Measurements from ENCODE around the gene GALNT17. TPM values are rescaled to one million over a fixed set of nuclear protein-coding genes. Genes with fewer than 3 reads are reported as not detected.

Gene GALNT17
- total RNA-seq, 4 donors from 2014 or later: 0.63 to 7.5 (median 3.1) TPM

DNA sequence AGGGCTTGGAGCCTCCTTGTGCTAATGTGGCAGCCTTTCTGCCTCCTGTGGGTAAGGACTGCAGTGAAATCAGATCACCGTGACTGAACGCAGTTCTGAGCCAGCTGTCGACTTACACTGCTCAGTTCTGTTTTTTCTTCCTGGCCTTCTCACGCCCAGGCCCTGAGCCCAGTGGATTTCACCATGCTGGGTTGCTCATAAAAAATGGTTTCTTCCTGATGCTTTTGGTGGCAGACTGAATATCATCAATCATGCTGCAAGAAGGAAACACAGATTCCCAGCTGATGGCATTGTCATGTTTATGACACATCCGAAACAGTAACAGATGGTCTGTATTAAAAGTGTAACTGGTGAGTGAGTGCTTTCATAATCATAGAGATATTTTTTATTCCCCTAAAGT lies 389.6 kb downstream of the GALNT17 start:
- H3K4me3 ChIP-seq (ENCODE audit: low read depth, poor library complexity, severe bottlenecking): no peak overlapping the region
- 61 to 65% methylated on average over 5 of the region's 5 CpGs for WGBS, 2 donors
- DNase-seq (ENCODE audit: low spot score in 2 of 2): peak; percentile 51 to 86
- no peak for TF ChIP-seq POLR2A (IDR thresholded peaks at IDR 0.05)
- TF ChIP-seq, protein P1, sequence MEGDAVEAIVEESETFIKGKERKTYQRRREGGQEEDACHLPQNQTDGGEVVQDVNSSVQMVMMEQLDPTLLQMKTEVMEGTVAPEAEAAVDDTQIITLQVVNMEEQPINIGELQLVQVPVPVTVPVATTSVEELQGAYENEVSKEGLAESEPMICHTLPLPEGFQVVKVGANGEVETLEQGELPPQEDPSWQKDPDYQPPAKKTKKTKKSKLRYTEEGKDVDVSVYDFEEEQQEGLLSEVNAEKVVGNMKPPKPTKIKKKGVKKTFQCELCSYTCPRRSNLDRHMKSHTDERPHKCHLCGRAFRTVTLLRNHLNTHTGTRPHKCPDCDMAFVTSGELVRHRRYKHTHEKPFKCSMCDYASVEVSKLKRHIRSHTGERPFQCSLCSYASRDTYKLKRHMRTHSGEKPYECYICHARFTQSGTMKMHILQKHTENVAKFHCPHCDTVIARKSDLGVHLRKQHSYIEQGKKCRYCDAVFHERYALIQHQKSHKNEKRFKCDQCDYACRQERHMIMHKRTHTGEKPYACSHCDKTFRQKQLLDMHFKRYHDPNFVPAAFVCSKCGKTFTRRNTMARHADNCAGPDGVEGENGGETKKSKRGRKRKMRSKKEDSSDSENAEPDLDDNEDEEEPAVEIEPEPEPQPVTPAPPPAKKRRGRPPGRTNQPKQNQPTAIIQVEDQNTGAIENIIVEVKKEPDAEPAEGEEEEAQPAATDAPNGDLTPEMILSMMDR (IDR thresholded peaks at IDR 0.05): no peak
- intact Hi-C loops (cut with DNase I; ENCODE audit: low total_unique reads): no loop called here

DNA sequence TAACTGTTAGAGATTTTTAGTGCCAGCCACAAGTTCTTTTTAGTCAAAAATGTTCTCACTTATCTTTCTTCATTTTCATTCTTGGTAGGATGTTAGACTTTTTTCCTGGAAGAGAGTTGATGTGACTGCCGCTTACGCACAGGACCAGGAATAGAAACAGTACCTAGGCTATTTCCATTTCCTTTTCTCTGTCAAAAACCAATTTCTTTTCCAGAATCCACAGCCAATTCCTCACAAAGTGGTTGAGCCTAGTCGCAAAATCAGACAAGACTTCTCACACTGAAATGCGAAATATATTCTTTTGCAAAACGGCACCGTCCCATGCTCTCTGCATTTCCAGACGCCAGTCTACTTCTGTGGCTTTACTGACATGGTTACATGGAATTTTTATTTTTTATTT lies 394.2 kb downstream of the GALNT17 start:
- whole genome bisulfite sequencing, 2 donors: 91 to 94% methylated on average over 7 of the region's 7 CpGs
- DNase-seq (ENCODE audit: low spot score in 2 of 2): no peak
- intact Hi-C loops (cut with DNase I; ENCODE audit: low total_unique reads): no loop called here
- H3K4me3 ChIP-seq (ENCODE audit: low read depth, poor library complexity, severe bottlenecking): no peak overlapping the region
- no peak for TF ChIP-seq POLR2A (IDR thresholded peaks at IDR 0.05)
- TF ChIP-seq, protein P1 (IDR thresholded peaks at IDR 0.05): no peak

DNA sequence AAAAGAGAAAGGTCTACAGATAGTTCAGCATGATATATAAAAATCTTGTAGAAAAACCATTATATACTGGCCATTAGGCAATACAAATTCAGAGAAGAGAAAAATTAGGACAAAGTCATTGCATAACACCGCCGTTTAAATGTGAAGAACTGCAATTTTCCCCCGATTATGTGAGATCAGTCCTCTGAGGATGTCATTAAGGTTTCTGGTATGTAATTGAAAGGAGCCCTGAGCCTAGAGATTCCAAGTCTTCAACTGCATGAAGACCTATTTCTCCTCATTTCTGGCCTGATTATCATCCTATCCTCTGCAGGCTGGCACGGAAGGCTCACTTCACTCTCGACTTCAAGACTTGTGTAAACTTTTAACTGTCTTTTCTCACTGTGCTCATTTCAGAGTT lies 395.3 kb downstream of the GALNT17 start:
- no peak for DNase-seq (ENCODE audit: low spot score in 2 of 2)
- intact Hi-C loops (cut with DNase I; ENCODE audit: low total_unique reads): no loop called here
- 65 to 87% methylated on average over 5 of the region's 5 CpGs for WGBS, 2 donors
- TF ChIP-seq POLR2A (IDR thresholded peaks at IDR 0.05): no peak
- TF ChIP-seq, protein P1 (IDR thresholded peaks at IDR 0.05): no peak
- no peak overlapping the region for H3K4me3 ChIP-seq (ENCODE audit: low read depth, poor library complexity, severe bottlenecking)

DNA sequence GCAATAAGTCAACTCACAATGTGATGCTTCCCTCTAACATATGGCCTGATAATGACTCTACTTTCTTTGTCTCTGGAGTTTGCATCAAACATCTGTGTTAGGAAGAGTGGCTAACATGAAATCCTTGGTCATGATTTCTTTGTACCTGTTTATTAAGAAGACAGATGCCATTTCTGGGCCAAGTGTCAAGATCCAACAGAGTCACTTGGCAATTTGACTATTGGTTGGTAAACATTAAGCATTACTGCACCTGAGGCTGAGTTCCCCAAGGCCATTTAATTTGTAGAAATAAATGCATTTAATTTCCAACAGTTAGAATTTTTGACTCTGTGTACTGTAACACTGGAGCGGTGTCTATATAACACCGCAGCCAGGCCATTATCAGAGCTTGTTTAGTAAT lies 403.7 kb downstream of the GALNT17 start:
- 94 to 95% methylated on average over 2 of the region's 2 CpGs for WGBS, 2 donors
- H3K4me3 ChIP-seq (ENCODE audit: low read depth, poor library complexity, severe bottlenecking): no peak overlapping the region
- intact Hi-C loops (cut with DNase I; ENCODE audit: low total_unique reads): no loop called here
- no peak for TF ChIP-seq POLR2A (IDR thresholded peaks at IDR 0.05)
- TF ChIP-seq, protein P1 (IDR thresholded peaks at IDR 0.05): no peak
- no peak for DNase-seq (ENCODE audit: low spot score in 2 of 2)

DNA sequence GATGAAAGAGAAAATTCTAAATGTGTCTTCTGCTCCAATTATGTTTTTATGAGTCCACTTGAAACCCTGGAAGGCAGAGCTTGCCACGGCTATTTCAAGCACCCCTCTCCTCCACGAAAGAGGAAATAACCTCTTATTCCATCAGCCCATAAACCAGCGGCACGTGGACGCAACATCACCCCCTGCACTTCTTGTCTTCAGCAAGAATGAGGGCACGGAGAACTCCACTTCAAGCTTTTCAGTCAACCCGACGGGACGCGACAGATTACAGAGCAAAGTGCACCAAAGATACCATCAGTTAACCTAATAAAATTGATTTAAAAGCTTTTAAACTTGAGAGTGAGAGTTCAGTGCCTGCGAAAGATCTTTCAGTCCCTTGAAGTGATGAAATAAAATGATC lies 406.3 kb downstream of the GALNT17 start:
- no peak for DNase-seq (ENCODE audit: low spot score in 2 of 2)
- WGBS, 2 donors: 46 to 48% methylated on average over 11 of the region's 11 CpGs
- no peak for TF ChIP-seq POLR2A (IDR thresholded peaks at IDR 0.05)
- TF ChIP-seq, protein P1 (IDR thresholded peaks at IDR 0.05): no peak
- H3K4me3 ChIP-seq (ENCODE audit: low read depth, poor library complexity, severe bottlenecking): no peak overlapping the region
- intact Hi-C loops (cut with DNase I; ENCODE audit: low total_unique reads): no loop called here

DNA sequence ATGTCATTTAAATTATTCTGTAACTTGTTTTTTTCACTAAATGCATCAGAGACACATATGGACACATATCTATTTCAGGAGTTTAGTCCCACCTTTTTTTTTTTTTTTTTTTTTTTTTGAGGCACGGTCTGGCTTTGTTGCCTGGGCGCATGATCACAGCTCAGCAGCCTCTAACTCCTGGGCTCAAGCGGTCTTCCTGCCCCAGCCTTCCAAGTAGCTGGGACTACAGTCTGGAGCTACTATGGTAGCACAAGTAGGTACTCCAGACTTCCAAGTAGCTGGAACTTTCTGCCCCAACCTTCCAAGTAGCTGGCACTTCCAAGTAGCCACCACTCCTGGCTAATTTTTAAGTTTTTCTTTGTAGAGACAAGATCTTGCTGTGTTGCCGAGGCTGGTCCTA lies 407.7 kb downstream of the GALNT17 start:
- DNase-seq (ENCODE audit: low spot score in 2 of 2): no peak
- TF ChIP-seq POLR2A (IDR thresholded peaks at IDR 0.05): no peak
- TF ChIP-seq, protein P1 (IDR thresholded peaks at IDR 0.05): no peak

More for the DNA sequence above, 407.7 kb downstream of the GALNT17 start:
- no peak overlapping the region for H3K4me3 ChIP-seq (ENCODE audit: low read depth, poor library complexity, severe bottlenecking)
- intact Hi-C loops (cut with DNase I; ENCODE audit: low total_unique reads): no loop called here
- WGBS, 2 donors: 95% methylated on average over 4 of the region's 4 CpGs
